HUES64 (cell line): ENCODE measurements around the gene CNTNAP5.

Experiments
- H3K27ac ChIP-seq: 2 replicates; pipeline ENCODE4 v1.7.0; 2013; ENCODE audit warnings: low read depth, low read length, inconsistent platforms
- H3K27me3 ChIP-seq: 2 replicates; pipeline ENCODE4 v1.6.1; 2013; ENCODE audit warnings: mild to moderate bottlenecking, low read length; ENCODE audit not compliant: insufficient read depth
- H3K36me3 ChIP-seq: 2 replicates; pipeline ENCODE4 v1.6.1; 2013; ENCODE audit warnings: mild to moderate bottlenecking, low read length; ENCODE audit not compliant: insufficient read depth
- H3K4me1 ChIP-seq: 2 replicates; pipeline ENCODE4 v1.6.1; 2013; ENCODE audit warnings: mild to moderate bottlenecking, low read length, moderate library complexity; ENCODE audit not compliant: insufficient read depth
- H3K4me3 ChIP-seq: 2 replicates; pipeline ENCODE4 v1.5.1; 2013; ENCODE audit warnings: mild to moderate bottlenecking, low read length, moderate library complexity
- H3K9ac ChIP-seq: 2 replicates; pipeline ENCODE4 v1.6.1; 2013; ENCODE audit warnings: mild to moderate bottlenecking, low read depth, low read length
- H3K9me3 ChIP-seq: 2 replicates; pipeline ENCODE4 v1.6.1; 2013; ENCODE audit warnings: low read depth, low read length; ENCODE audit not compliant: insufficient read depth
- WGBS: fragments of 150-250, 120-280 bp; methylation state at CpG from one replicate; pipeline ENCODE4 v1.1.7; 2013; ENCODE audit warnings: missing lambda C conversion rate; 5-methylcytosine and 5-hydroxymethylcytosine counted together

The CNTNAP5 gene

DNA sequence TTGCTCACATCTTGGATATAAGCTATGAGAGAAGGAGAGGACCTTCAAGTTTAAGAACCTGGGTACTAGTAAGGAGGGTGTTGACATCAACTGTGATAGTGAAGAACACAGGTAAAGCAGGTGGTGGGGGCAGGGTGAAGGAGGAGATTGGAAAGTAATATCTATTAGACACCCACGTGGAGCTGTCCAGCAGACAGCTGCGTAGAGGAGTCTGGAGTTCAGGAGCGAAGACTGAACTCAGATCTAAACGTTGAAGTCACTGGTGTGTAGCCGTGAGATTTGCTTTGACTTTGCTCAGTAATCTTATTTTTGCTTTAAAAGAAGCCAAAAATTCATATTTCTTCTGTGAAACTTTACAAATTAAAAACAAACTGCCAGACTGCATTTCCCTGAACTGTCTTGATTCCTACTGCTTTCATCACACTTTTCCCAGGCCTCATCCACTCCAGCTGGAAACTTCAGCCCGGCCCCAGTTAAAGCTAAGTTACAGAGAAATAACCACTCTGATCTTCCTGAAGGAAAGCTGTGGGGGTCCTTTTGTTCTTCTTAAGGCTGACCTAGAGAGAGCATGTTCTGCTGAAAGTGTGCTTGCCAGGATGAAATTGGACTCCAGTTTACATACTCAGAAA, 533.3 kb downstream of the CNTNAP5 start:
- WGBS, result 93% methylated on average over 6 of the region's 6 CpGs

DNA sequence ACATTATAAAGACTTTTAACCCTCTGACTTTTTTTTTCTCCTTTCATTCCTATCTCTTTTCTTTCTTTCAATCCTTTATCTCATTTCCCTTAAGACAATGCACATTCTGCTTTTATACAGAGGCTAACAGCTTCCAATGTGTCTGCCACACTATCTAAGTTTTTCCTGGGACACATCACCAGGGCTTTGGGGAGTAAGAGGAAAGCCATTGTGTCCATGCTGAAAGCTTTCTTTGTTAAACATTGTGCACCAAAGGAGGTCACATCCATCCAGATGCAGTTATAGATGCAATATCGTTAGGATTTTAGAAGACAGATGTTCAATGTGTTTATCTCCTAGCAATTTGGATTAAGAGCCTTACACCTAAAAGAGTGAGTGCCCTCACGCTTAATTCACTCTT, 534.1 kb downstream of the CNTNAP5 start:
- H3K27ac ChIP-seq, result no peak overlapping the region
- WGBS, result 75% methylated on average over 1 of the region's 2 CpGs
- H3K36me3 ChIP-seq, result no peaks in the 10 kb centered on the region
- H3K9ac ChIP-seq, result no peak overlapping the region
- H3K4me1 ChIP-seq, result no peaks in the 10 kb centered on the region
- H3K27me3 ChIP-seq, result no peaks in the 10 kb centered on the region
- H3K9me3 ChIP-seq, result no peaks in the 10 kb centered on the region
- no peak overlapping the region for H3K4me3 ChIP-seq

More for the DNA sequence above, 533.3 kb downstream of the CNTNAP5 start:
- H3K27me3 ChIP-seq, result no peaks in the 10 kb centered on the region
- H3K4me1 ChIP-seq, result no peaks in the 10 kb centered on the region
- H3K9ac ChIP-seq, result no peak overlapping the region
- H3K9me3 ChIP-seq, result no peaks in the 10 kb centered on the region
- H3K27ac ChIP-seq, result no peak overlapping the region
- H3K36me3 ChIP-seq, result no peaks in the 10 kb centered on the region
- no peak overlapping the region for H3K4me3 ChIP-seq

DNA sequence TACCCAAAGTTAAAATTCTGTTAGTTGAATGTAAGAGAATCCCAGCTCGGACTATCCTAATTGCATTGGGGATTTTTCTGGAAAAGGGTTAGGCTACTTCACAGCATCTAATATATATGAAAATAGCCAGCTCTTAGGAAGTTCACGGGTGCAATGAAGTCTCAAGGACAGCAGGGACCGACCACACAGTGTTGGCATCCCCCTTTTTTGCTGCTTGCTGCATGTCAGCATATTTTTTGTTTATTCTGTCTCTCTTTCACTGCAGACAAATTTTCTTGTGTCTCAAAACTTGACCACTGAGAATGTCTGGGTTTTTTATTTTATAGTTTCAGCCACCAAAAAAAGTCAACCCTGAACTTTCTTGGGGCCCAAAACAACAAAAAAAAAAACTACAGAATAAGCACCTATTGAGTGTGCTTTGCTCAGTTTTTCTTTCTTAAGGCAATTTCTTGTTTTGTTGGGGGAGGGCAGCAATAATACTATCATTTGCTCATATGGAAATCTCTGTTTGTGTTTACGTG, 535.6 kb downstream of the CNTNAP5 start:
- Histone ChIP-seq H3K9ac (no peak overlapping the region), H3K4me3 (no peak overlapping the region), H3K4me1 (no peaks in the 10 kb centered on the region), H3K9me3 (no peaks in the 10 kb centered on the region), H3K27ac (no peak overlapping the region), H3K36me3 (no peaks in the 10 kb centered on the region), H3K27me3 (no peaks in the 10 kb centered on the region)
- WGBS, result 74% methylated on average over 3 of the region's 4 CpGs

DNA sequence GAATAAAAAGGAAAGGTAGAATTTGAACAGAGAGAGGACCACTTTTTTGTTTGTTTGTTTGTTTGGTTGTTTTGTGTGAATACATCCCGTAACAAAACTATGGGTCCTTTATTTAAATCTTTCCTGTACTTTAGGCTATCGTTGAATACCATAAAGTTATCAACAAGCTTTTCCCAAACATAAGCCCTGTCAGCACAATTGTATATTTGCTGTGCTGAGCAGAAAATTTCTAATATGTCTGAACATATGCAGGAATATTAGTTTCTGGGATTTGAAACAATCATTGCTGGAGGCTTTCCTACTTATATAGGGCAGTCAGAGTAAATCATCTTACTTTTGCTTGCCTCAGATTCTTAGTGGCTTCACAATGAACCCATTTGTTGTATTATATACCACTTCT, 536.4 kb downstream of the CNTNAP5 start:
- H3K27ac ChIP-seq, result no peak overlapping the region
- 80% methylated on average over 1 of the region's 2 CpGs for WGBS
- H3K36me3 ChIP-seq, result no peaks in the 10 kb centered on the region
- H3K9ac ChIP-seq, result no peak overlapping the region
- no peak overlapping the region for H3K4me3 ChIP-seq
- no peaks in the 10 kb centered on the region for H3K27me3 ChIP-seq
- H3K9me3 ChIP-seq, result no peaks in the 10 kb centered on the region
- H3K4me1 ChIP-seq, result no peaks in the 10 kb centered on the region

DNA sequence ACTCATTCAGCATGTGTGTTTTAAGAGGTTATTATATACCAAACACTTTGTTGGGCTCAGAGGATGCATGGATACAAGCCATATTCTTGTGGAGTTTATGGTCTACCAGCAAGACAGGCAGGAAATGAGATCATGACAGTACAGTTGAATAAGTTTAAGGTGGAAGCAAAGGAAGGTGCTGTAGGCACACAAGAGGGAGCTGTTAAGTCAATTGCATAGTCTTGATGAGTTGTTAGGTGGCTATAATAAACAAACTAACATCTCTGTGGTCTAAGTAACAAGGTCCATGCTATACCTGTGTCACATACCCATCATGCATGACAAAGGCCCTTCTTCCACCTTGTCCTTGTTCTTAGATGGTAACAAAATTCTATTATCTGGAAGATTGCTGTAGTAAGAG, 538.3 kb downstream of the CNTNAP5 start:
- no peak overlapping the region for H3K4me3 ChIP-seq
- H3K9ac ChIP-seq, result no peak overlapping the region
- no peaks in the 10 kb centered on the region for H3K4me1 ChIP-seq
- no peaks in the 10 kb centered on the region for H3K36me3 ChIP-seq
- H3K27ac ChIP-seq, result no peak overlapping the region
- H3K27me3 ChIP-seq, result no peaks in the 10 kb centered on the region
- no peaks in the 10 kb centered on the region for H3K9me3 ChIP-seq

DNA sequence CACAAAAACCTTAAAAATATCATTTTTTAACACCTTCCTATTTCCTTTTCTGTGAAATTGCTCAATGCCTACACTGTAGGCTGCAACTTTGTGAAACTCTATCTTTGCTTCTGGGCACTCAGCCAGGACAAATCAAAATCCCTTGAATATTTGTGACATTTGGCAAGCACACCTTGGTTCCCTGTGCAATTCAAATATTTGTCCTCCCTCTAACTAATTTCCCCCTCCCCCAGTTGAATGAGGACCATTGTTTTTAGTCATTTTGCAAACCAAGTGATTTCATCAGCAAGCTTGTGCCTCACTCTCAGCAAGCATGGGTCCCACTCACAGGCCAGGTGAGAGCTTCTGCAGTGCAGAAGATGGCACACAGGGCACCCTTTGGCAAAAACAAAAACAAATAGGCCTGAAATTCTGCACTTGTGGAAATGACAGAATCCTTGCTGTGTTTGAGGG, 541.5 kb downstream of the CNTNAP5 start:
- Histone ChIP-seq H3K9ac (no peak overlapping the region), H3K9me3 (no peaks in the 10 kb centered on the region), H3K27me3 (no peaks in the 10 kb centered on the region), H3K4me3 (no peak overlapping the region), H3K36me3 (no peaks in the 10 kb centered on the region), H3K4me1 (no peaks in the 10 kb centered on the region), H3K27ac (no peak overlapping the region)

DNA sequence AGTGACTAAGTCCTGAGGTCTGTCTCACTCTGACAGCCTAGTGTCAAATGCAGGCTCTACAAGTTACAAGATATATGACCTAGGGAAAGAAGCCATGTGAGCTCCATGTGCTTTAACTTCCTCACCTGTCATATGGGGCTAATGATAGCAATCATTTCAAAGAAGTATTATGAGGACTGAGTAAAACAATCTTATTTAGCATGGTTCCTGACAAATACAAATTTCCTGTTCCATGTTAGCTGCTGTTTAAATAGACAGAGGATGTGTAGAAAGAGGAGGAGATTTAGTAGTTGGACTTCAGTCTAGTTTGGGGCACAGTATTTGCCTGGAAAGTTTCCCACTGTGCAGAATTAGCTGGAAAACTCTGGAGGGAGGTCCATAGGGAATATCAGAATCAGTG, 545.8 kb downstream of the CNTNAP5 start:
- H3K9me3 ChIP-seq, result no peaks in the 10 kb centered on the region
- H3K36me3 ChIP-seq, result no peaks in the 10 kb centered on the region
- no peak overlapping the region for H3K27ac ChIP-seq
- H3K4me3 ChIP-seq, result no peak overlapping the region
- H3K9ac ChIP-seq, result no peak overlapping the region
- H3K27me3 ChIP-seq, result no peaks in the 10 kb centered on the region
- no peaks in the 10 kb centered on the region for H3K4me1 ChIP-seq

DNA sequence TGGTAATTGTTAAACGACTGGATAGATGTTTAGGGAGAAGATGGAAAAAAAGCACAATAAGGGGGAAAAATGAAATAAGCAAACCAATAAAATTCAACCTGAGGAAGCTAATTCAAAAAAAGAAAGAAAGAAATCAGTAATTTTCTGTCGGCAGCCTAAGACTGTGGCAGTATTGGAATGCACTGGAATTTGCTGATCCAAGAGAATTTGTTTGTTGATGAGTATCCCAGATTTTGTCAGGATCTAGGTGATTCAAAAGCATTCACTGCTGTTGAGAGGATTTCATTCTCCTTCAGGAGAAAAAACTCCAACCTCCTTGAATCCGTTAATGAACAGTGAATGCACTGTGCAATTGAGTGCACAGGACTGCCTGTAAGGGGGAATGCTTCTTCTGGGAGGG, 546.7 kb downstream of the CNTNAP5 start:
- no peak overlapping the region for H3K4me3 ChIP-seq
- WGBS, result 94% methylated on average over 3 of the region's 3 CpGs
- no peak overlapping the region for H3K9ac ChIP-seq

DNA sequence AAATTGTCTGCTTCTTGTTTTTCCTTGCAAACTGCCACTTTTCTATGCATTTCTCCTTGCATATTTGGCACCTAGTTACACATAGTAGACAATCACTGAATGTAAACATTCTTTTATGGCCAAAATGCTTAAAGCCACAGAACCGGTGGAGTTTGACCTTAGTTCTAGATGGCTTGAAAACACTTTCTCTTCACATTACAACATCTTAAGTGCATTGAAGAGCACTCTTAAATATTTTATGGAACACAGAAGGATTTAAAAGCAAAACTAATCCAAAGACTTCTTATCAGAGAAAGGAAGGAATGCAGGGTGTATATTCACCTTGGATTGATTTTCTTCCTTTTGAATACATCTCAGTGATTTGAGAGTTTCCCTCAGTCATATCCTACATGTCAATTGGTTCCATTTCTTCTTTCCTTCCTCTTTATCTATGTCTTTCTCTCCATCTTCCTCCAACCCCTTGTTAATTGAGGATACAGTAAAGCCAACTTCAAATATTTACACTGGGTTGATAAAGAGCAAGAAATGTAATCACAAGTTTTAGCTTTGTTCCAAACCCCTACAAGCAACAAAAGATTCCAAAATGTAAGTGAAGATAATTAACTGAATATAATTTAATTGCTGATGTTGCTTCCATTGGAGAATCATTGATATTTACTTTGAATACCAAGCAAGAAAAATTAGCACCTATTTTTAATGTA, 548.0 kb downstream of the CNTNAP5 start:
- Histone ChIP-seq H3K9ac (no peak overlapping the region), H3K9me3 (no peaks in the 10 kb centered on the region), H3K4me1 (no peaks in the 10 kb centered on the region), H3K36me3 (no peaks in the 10 kb centered on the region), H3K27me3 (no peaks in the 10 kb centered on the region), H3K27ac (no peak overlapping the region), H3K4me3 (no peak overlapping the region)
- 85% methylated on average over 1 of the region's 1 CpG for WGBS

More for the DNA sequence above, 546.7 kb downstream of the CNTNAP5 start:
- Histone ChIP-seq H3K9me3 (no peaks in the 10 kb centered on the region), H3K36me3 (no peaks in the 10 kb centered on the region), H3K27me3 (no peaks in the 10 kb centered on the region), H3K27ac (no peak overlapping the region), H3K4me1 (no peaks in the 10 kb centered on the region)

DNA sequence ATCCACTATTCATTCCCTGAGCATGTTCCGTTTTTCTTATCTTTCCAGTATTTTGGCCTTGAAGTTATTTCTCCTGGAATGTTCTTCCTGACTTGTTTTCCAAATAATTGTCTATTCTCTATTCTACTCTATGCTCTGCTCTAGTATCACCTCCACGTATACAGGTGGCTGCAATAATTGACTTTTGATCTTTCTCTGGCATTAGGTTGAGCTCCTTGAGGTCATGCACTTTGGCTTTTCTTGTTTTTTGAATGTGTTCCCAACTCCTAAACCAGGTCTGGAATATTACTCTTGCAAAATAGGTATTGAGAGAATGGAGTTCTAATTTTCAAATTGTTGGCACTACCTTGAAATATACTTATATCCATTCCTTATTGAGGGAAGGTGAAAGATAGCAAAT, 550.4 kb downstream of the CNTNAP5 start:
- no peak overlapping the region for H3K4me3 ChIP-seq
- no peak overlapping the region for H3K9ac ChIP-seq
- H3K4me1 ChIP-seq, result no peaks in the 10 kb centered on the region; the same call in 1 of the 2 replicates
- H3K27ac ChIP-seq, result no peak overlapping the region
- no peaks in the 10 kb centered on the region for H3K9me3 ChIP-seq
- no peaks in the 10 kb centered on the region for H3K36me3 ChIP-seq
- H3K27me3 ChIP-seq, result no peaks in the 10 kb centered on the region
- 95% methylated on average over 2 of the region's 2 CpGs for WGBS

DNA sequence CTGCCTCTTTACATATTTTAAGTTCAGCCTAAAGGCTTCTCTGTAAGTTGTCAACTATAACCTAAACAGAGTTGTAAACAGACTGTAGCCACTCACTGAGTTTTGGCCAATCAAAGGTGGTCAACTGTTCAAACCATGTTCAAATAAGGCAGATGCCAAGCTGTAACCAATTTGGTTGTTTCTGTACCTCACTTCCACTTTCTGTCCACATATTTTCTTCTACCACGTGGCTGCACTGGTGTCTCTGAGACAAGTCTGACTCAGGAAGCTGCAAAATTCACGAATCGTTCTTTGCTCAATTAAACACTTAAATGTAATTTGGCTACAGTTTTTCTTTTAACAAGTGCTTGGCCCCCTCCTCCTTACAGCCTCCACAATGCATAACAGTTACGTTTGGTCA, 555.2 kb downstream of the CNTNAP5 start:
- no peaks in the 10 kb centered on the region for H3K36me3 ChIP-seq
- no peaks in the 10 kb centered on the region for H3K9me3 ChIP-seq
- H3K9ac ChIP-seq, result no peak overlapping the region
- H3K27me3 ChIP-seq, result no peaks in the 10 kb centered on the region
- no peak overlapping the region for H3K4me3 ChIP-seq
- peaks cover 11% of the 10 kb centered on the region; the same call in 1 of the 2 replicates for H3K4me1 ChIP-seq
- 87% methylated on average over 4 of the region's 4 CpGs for WGBS
- no peak overlapping the region for H3K27ac ChIP-seq
